ENCODE measurements around the gene JMJD1C.

DNA sequence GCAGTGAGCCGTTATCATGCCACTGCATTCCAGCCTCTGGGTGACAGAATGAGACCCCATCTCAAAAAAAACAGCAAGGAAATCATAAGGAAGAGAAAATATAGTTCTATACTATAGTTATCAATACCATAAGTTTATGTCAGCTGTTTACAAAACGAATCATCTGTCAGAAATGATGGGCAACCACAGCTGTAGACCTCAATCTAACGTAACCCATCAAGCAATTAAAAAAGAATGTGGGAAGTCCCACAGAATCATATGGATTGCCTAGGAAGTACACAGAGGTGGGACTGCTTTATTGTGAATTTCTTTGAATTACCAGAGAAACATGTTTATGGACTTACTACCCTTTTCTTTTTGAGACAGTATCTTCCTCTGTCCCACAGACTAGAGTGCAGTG lies 325.7 kb downstream of the JMJD1C start:
- TF ChIP-seq, protein P1, sequence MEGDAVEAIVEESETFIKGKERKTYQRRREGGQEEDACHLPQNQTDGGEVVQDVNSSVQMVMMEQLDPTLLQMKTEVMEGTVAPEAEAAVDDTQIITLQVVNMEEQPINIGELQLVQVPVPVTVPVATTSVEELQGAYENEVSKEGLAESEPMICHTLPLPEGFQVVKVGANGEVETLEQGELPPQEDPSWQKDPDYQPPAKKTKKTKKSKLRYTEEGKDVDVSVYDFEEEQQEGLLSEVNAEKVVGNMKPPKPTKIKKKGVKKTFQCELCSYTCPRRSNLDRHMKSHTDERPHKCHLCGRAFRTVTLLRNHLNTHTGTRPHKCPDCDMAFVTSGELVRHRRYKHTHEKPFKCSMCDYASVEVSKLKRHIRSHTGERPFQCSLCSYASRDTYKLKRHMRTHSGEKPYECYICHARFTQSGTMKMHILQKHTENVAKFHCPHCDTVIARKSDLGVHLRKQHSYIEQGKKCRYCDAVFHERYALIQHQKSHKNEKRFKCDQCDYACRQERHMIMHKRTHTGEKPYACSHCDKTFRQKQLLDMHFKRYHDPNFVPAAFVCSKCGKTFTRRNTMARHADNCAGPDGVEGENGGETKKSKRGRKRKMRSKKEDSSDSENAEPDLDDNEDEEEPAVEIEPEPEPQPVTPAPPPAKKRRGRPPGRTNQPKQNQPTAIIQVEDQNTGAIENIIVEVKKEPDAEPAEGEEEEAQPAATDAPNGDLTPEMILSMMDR (IDR thresholded peaks at IDR 0.05), result no peak
- TF ChIP-seq EZH2 (IDR thresholded peaks at IDR 0.05) (no peak), EZH2phosphoT487 (IDR thresholded peaks at IDR 0.05) (no peak)
